ENCODE results near the gene ZNF416. TPM values are rescaled to one million over a fixed set of nuclear protein-coding genes. Genes with fewer than 3 reads are reported as not detected.

ZNF416 gene
- total and polyA plus RNA-seq, 2 donors (not counting 1 experiment from before 2014, with no cell fraction given) = 1.6 to 13.9 TPM

DNA sequence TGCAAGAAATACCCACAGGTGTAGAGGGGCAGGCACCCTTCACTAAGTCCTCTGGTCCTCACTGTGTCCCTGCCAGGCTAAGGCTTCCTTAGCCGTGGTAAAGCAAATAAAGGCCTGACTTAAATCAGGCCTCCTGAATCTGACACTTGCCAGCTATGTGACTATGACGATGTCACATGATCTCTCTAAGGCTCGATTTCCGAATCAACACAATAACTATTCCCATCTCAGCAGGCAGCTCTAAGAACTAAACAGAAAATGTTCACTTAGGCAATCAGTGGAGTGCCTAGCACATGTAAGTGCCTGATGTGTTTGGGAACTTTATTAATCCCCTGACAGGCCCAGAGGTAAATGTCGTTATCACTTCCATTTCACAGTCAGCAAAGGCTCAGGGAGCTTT lies 21.1 kb downstream of the ZNF416 start:
- no peak overlapping the region for H2AFZ ChIP-seq (ENCODE audit: insufficient read depth, low read depth, low read length, poor library complexity, severe bottlenecking)
- peaks cover 5% of the 10 kb centered on the region for H4K20me1 ChIP-seq (ENCODE audit: control insufficient read depth, insufficient read depth, low read length, poor library complexity, severe bottlenecking)
- H3K27me3 ChIP-seq (replicated peaks in 1 of 4; ENCODE audit: control extremely low read depth in 1 of 4, control insufficient read depth in 3 of 4, insufficient read depth in 4 of 4, low read length in 3 of 4) = peaks cover 0 to 4% (median 0%) of the 10 kb centered on the region in 4 experiments
- WGBS (ENCODE audit: insufficient coverage) = 100% methylated on average over 1 of the region's 5 CpGs
- DNase-seq (no peak), ATAC-seq (ENCODE audit: low read depth) (no peak)
- ChIA-PET POLR2A (no interaction called here), CTCF (no interaction called here)
- intact Hi-C loops (cut with micrococcal nuclease) = loop anchor here (2.0 kb wide), 1 partner anchor 75 kb away; the partner anchor contains the start of gene ZNF211
- H3K79me2 ChIP-seq (ENCODE audit: control insufficient read depth, insufficient read depth, low read length) = peaks cover 45% of the 10 kb centered on the region
- Mint-ChIP-seq H3K9me3 (ENCODE audit: insufficient read depth) (peaks cover 2% of the 10 kb centered on the region), H3K4me1 (peaks cover 30% of the 10 kb centered on the region), H3K4me3 (peak overlapping the region; percentile 94), H3K27ac (no peak overlapping the region), H3K27me3 (peaks cover 8% of the 10 kb centered on the region)
- no peak overlapping the region for H3K4me3 ChIP-seq (ENCODE audit: control extremely low read depth in 1 of 5, extremely low read depth in 1 of 5, insufficient read depth in 1 of 5, low read depth in 2 of 5, low read length in 4 of 5)
- no peak for TF ChIP-seq EZH2 (IDR thresholded peaks at IDR 0.05; ENCODE audit: borderline replicate concordance, insufficient read depth, low read depth, low read length, poor library complexity, severe bottlenecking)
- TF ChIP-seq, protein P1, sequence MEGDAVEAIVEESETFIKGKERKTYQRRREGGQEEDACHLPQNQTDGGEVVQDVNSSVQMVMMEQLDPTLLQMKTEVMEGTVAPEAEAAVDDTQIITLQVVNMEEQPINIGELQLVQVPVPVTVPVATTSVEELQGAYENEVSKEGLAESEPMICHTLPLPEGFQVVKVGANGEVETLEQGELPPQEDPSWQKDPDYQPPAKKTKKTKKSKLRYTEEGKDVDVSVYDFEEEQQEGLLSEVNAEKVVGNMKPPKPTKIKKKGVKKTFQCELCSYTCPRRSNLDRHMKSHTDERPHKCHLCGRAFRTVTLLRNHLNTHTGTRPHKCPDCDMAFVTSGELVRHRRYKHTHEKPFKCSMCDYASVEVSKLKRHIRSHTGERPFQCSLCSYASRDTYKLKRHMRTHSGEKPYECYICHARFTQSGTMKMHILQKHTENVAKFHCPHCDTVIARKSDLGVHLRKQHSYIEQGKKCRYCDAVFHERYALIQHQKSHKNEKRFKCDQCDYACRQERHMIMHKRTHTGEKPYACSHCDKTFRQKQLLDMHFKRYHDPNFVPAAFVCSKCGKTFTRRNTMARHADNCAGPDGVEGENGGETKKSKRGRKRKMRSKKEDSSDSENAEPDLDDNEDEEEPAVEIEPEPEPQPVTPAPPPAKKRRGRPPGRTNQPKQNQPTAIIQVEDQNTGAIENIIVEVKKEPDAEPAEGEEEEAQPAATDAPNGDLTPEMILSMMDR (IDR thresholded peaks at IDR 0.05) = no peak
- no peak overlapping the region for H3K9ac ChIP-seq (ENCODE audit: low read length)
- H3K9me3 ChIP-seq (ENCODE audit: control extremely low read depth in 1 of 3, control insufficient read depth in 2 of 3, insufficient read depth in 1 of 3, low read length in 2 of 3) = peaks cover 5 to 20% (median 9%) of the 10 kb centered on the region in 3 donors
- H3K36me3 ChIP-seq (replicated peaks in 1 of 2; ENCODE audit: control extremely low read depth in 1 of 2, control insufficient read depth in 1 of 2, extremely low read depth in 1 of 2, insufficient read depth in 2 of 2, low read length in 1 of 2) = peaks cover 4 to 22% of the 10 kb centered on the region in 2 experiments
- no peak overlapping the region for H3K27ac ChIP-seq (ENCODE audit: low read length in 2 of 2)
- H3K4me1 ChIP-seq (ENCODE audit: control insufficient read depth in 2 of 2, insufficient read depth in 2 of 2, low read length in 2 of 2) = peaks cover 19 to 21% of the 10 kb centered on the region in 2 donors
- no peak overlapping the region for H3K4me2 ChIP-seq (replicated peaks; ENCODE audit: low read depth, low read length, poor library complexity, severe bottlenecking)

DNA sequence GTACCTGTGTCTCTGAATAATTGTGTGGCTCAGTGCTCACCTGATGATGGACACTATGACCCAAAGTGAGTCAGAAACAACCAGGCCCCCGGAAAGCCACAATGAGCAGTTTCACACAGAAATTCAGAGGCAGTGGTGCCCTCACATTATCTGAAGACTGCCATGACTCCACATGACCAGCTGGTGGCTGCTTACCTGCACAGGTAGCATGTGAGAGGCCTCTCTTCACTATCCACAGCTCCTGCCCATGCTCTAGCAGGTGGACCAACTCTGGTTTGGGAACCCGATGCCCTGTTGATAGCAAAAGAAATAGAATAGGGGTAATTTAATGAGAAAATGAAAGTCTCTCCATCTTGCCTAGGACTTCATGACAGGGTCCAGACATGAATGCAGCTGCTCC lies 26.3 kb downstream of the ZNF416 start:
- DNase-seq (no peak), ATAC-seq (ENCODE audit: low read depth) (no peak)
- Histone ChIP-seq H3K4me3 (ENCODE audit: control extremely low read depth in 1 of 5, extremely low read depth in 1 of 5, insufficient read depth in 1 of 5, low read depth in 2 of 5, low read length in 4 of 5) (no peak overlapping the region), H3K79me2 (ENCODE audit: control insufficient read depth, insufficient read depth, low read length) (peaks cover 17% of the 10 kb centered on the region), H4K20me1 (ENCODE audit: control insufficient read depth, insufficient read depth, low read length, poor library complexity, severe bottlenecking) (no peaks in the 10 kb centered on the region), H3K9ac (ENCODE audit: low read length) (no peak overlapping the region), H3K9me3 (ENCODE audit: control extremely low read depth in 1 of 3, control insufficient read depth in 2 of 3, insufficient read depth in 1 of 3, low read length in 2 of 3) (peaks cover 0 to 24% (median 23%) of the 10 kb centered on the region in 3 donors), H3K4me2 (replicated peaks; ENCODE audit: low read depth, low read length, poor library complexity, severe bottlenecking) (no peak overlapping the region), H3K4me1 (ENCODE audit: control insufficient read depth in 2 of 2, insufficient read depth in 2 of 2, low read length in 2 of 2) (no peaks in the 10 kb centered on the region), H3K27ac (ENCODE audit: low read length in 2 of 2) (no peak overlapping the region), H3K27me3 (replicated peaks in 1 of 4; ENCODE audit: control extremely low read depth in 1 of 4, control insufficient read depth in 3 of 4, insufficient read depth in 4 of 4, low read length in 3 of 4) (no peaks in the 10 kb centered on the region), H3K36me3 (replicated peaks in 1 of 2; ENCODE audit: control extremely low read depth in 1 of 2, control insufficient read depth in 1 of 2, extremely low read depth in 1 of 2, insufficient read depth in 2 of 2, low read length in 1 of 2) (peaks cover 11 to 70% of the 10 kb centered on the region in 2 experiments), H2AFZ (ENCODE audit: insufficient read depth, low read depth, low read length, poor library complexity, severe bottlenecking) (no peak overlapping the region)
- Mint-ChIP-seq H3K27ac (no peak overlapping the region), H3K9me3 (ENCODE audit: insufficient read depth) (peaks cover 21% of the 10 kb centered on the region), H3K27me3 (no peaks in the 10 kb centered on the region), H3K4me3 (no peak overlapping the region), H3K4me1 (peaks cover 3% of the 10 kb centered on the region)
- intact Hi-C loops (cut with micrococcal nuclease) = no loop called here
- TF ChIP-seq, protein P1 (IDR thresholded peaks at IDR 0.05) = no peak
- no peak for TF ChIP-seq EZH2 (IDR thresholded peaks at IDR 0.05; ENCODE audit: borderline replicate concordance, insufficient read depth, low read depth, low read length, poor library complexity, severe bottlenecking)
- CTCF ChIA-PET = no interaction called here
- POLR2A ChIA-PET = no interaction called here
- 91% methylated on average over 1 of the region's 2 CpGs for WGBS (ENCODE audit: insufficient coverage)

Data from B cell (primary cell).